PC-9 (cell line): ENCODE data around the gene PPP2R3B.

Source experiments
- CTCF ChIP-seq: fragments of 200-600 bp; sonication (generic); conservative IDR thresholded peaks from 2 replicates; pipeline ENCODE4 v1.6.1; 2017; ENCODE audit warnings: mixed run types, antibody characterized with exemption, mild to moderate bottlenecking, moderate library complexity
- EZH2 ChIP-seq: fragments of 200-600 bp; sonication (generic); IDR thresholded peaks from 2 replicates; pipeline ENCODE4 v1.8.0; 2017; ENCODE audit warnings: antibody characterized with exemption, low read depth

GRCh38 chrX:287670-288069 is 99.0 kb downstream of the PPP2R3B start:
- TF ChIP-seq CTCF (no peak), EZH2 (no peak)
